Right ventricle myocardium inferior (tissue), 1 donor: ENCODE results near the gene CAMSAP1. TPM values are rescaled to one million over a fixed set of nuclear protein-coding genes. Genes with fewer than 3 reads are reported as not detected.
"Not testable (repeated sequence)": the region's sequence is repeated elsewhere in the genome, so short reads cannot be mapped to it uniquely, and the experiment has no call there.

ENCODE experiments used
- ATAC-seq: fragments of 200-7000 bp; cut with Tn5 transposase; one replicate; pipeline ENCODE4 v1.9.1; 2020; ENCODE audit warnings: mild to moderate bottlenecking, moderate library complexity
- DNase-seq: peaks from one replicate; pipeline ENCODE4 v3.0.0; 2021; ENCODE audit errors: missing footprints
- intact Hi-C: fragments of 100-400 bp; cut with DNase I; formaldehyde crosslinking; loops from one replicate; pipeline ENCODE4 v1.11.0; 2022
- long read RNA-seq: library from polyadenylated mRNA; unstranded; transcript quantifications from one replicate; pipeline ENCODE4 v2.0.0, GENCODE V29; 2021
- total RNA-seq: library from RNA; stranded (reverse); fragmentation: NEBNext Ultra II Directional; extraction: Animal tissue kit (Norgen Biotek cat#: 25700); gene quantifications from one replicate; pipeline ENCODE4 v1.2.1, GENCODE V29; 2021
- donor health status: DM: no; HTN: yes; CAD: no; lungs with severe emphysema.

CAMSAP1 gene
- 17.6 TPM for total RNA-seq
- long read RNA-seq, full-length matches to known transcripts, result 3 of 11 reads
- long read RNA-seq, partial matches to known transcripts, result 6 of 11 reads
- long read RNA-seq, other reads (novel, unspliced or antisense), result 2 of 11 reads

- intact Hi-C loops, result loop anchor here (5.0 kb wide), 3 partner anchors 40 to 55 kb away; partner anchors contain the start of gene UBAC1
- ATAC-seq, result peak; percentile 98
- peak; percentile 96 for DNase-seq
Measured at GRCh38 chr9:135907431-135908092, at the start of gene CAMSAP1. TSS of gene CAMSAP1 (minus strand) at chr9:135907546. CDS start at chr9:135907159, 387 bp downstream.

GRCh38 chr9:135956802-135957174 is 49.4 kb upstream of the CAMSAP1 start:
- DNase-seq, result peak; percentile 37
- ATAC-seq, result peak; percentile 29
- intact Hi-C loops, result loop anchor here (10.0 kb wide), 1 partner anchor 742 kb away; no protein-coding TSS in a partner anchor

- intact Hi-C loops, result loop anchor here (10.0 kb wide), 1 partner anchor 741 kb away; no protein-coding TSS in a partner anchor
- DNase-seq (peak; percentile 47), ATAC-seq (peak; percentile 21)
Measured at GRCh38 chr9:135955934-135956801, 48.8 kb upstream of the CAMSAP1 start.

GRCh38 chr9:135952664-135953206 is 45.4 kb upstream of the CAMSAP1 start:
- DNase-seq (peak; percentile 1), ATAC-seq (no peak)
- intact Hi-C loops, result loop anchor here (10.0 kb wide), 1 partner anchor 738 kb away; no protein-coding TSS in a partner anchor

GRCh38 chr9:135951889-135952663 is 44.7 kb upstream of the CAMSAP1 start:
- ATAC-seq (no peak), DNase-seq (peak; percentile 9)
- intact Hi-C loops, result loop anchor here (10.0 kb wide), 1 partner anchor 737 kb away; no protein-coding TSS in a partner anchor

- intact Hi-C loops, result loop anchor here (10.0 kb wide), 1 partner anchor 737 kb away; no protein-coding TSS in a partner anchor
- not testable (repeated sequence) for ATAC-seq
- DNase-seq, result peak; percentile 23
Measured at GRCh38 chr9:135951310-135951709, 44.0 kb upstream of the CAMSAP1 start.

GRCh38 chr9:135950841-135951240 is 43.5 kb upstream of the CAMSAP1 start:
- intact Hi-C loops, result loop anchor here (10.0 kb wide), 1 partner anchor 736 kb away; no protein-coding TSS in a partner anchor
- ATAC-seq, result not testable (repeated sequence)
- DNase-seq, result peak; percentile 11

- peak; percentile 4 for DNase-seq
- intact Hi-C loops, result loop anchor here (10.0 kb wide), 1 partner anchor 735 kb away; no protein-coding TSS in a partner anchor
- no peak for ATAC-seq
Measured at GRCh38 chr9:135950135-135950682, 42.9 kb upstream of the CAMSAP1 start.

- ATAC-seq (no peak), DNase-seq (peak; percentile 70)
- intact Hi-C loops, result loop anchor here (5.0 to 10.0 kb wide), 3 partner anchors 42 to 735 kb away; partner anchors contain the start of gene CAMSAP1
Measured at GRCh38 chr9:135949501-135950134, 42.3 kb upstream of the CAMSAP1 start.

GRCh38 chr9:135948968-135949367 is 41.6 kb upstream of the CAMSAP1 start:
- DNase-seq (no peak), ATAC-seq (no peak)
- intact Hi-C loops, result loop anchor here (5.0 to 10.0 kb wide), 2 partner anchors 42 to 84 kb away; partner anchors contain the start of gene CAMSAP1

- peak; percentile 23 for DNase-seq
- intact Hi-C loops, result loop anchor here (5.0 to 10.0 kb wide), 2 partner anchors 41 to 84 kb away; partner anchors contain the start of gene CAMSAP1
- no peak for ATAC-seq
Measured at GRCh38 chr9:135948446-135948845, 41.1 kb upstream of the CAMSAP1 start.

GRCh38 chr9:135947582-135947981 is 40.2 kb upstream of the CAMSAP1 start:
- no peak for ATAC-seq
- intact Hi-C loops, result loop anchor here (5.0 to 10.0 kb wide), 2 partner anchors 40 to 83 kb away; partner anchors contain the start of gene CAMSAP1
- peak; percentile 50 for DNase-seq

- ATAC-seq, result not testable (repeated sequence)
- DNase-seq, result peak; percentile 1
- intact Hi-C loops, result loop anchor here (5.0 to 10.0 kb wide), 2 partner anchors 40 to 82 kb away; partner anchors contain the start of gene CAMSAP1
Measured at GRCh38 chr9:135947105-135947504, 39.8 kb upstream of the CAMSAP1 start.

- ATAC-seq (peak; percentile 36), DNase-seq (peak; percentile 50)
- intact Hi-C loops, result loop anchor here (5.0 to 10.0 kb wide), 2 partner anchors 39 to 82 kb away; partner anchors contain the start of gene CAMSAP1
Measured at GRCh38 chr9:135946392-135946994, 39.1 kb upstream of the CAMSAP1 start.

GRCh38 chr9:135945969-135946368 is 38.6 kb upstream of the CAMSAP1 start:
- peak; percentile 22 for DNase-seq
- no peak for ATAC-seq
- intact Hi-C loops, result loop anchor here (5.0 to 10.0 kb wide), 2 partner anchors 39 to 81 kb away; partner anchors contain the start of gene CAMSAP1
